Measurements from ENCODE around the gene CANT1.
A peak's percentile ranks its signal among the peaks of the same experiment; 100 is the strongest.
"Not testable (repeated sequence)": the region's sequence is repeated elsewhere in the genome, so short reads cannot be mapped to it uniquely, and the experiment has no call there.

CANT1 gene

DNA sequence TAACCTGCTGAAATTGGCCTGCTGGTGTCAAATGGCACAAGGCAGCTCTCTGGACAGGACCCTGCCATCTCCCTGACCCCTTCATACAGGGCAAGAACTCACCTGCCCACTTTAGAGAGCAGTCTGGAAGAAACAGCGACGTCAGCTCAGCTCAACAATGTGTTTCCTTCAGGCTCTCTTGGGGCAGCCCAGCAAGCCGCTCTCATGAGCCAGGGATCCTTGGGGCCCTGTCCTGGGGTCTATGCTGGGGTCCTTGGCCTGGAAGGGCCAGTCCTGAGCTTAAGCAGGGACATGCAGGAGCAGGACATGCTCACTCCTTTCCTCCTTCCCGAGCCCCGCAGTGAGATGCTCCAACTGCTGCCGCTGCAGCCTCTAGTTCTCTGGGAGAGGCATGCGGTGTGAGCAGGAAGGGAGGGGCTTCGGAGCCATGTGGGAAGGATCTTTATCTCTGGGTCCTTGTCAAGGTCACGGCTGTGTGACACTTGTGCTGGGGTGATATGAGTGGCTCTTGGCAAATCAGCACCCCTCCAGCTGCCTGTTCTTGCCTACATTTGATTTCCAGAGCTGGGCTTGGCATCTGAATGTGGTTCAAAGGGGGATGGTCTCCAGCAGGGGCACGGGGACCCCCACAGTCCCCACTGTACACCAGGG, 17.8 kb upstream of the CANT1 start:
- DNase-seq, result no peak

DNA sequence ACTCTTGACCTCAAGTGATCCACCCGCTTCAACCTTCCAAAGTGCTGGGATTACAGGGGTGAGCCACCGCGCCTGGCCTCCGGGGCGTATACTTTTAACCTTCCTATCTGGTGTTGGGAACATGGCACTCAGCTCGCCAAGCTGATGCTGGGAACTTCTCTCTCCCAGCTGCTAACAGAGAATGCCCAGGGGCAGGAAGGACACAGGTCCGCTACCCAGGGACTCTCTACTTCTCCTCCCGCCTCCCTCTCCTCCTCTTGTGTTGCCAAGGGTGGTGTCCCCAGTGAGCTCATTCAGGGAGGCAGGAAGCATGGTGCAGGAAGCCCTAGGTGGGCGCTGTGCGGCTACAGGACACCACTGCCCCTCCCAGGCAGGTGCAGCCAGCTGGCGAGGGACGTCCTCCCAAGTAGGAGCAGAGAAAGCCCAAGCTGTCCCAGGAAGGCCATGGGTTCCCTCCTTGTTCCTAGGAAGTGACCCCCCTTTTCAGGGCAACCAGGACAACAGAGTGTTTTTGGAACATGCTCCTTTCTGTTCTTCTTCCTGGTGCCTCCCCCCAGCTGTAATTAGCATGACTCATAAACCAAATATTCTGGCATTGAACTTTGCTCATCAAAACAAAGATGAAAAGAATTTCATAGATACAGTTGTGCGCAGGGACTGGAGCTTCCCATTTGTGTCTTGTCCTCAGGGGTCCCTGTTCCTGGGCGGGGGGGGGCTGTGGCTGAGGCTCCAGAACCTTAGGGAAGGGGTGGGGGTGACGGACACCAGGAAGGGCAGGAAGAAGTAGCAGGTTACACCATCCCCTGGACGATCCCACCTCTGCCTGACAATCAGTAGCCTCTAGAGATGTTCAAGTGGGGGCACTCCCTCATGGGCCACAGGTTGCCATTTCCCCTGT, 17.1 kb upstream of the CANT1 start:
- DNase-seq, result no peak

DNA sequence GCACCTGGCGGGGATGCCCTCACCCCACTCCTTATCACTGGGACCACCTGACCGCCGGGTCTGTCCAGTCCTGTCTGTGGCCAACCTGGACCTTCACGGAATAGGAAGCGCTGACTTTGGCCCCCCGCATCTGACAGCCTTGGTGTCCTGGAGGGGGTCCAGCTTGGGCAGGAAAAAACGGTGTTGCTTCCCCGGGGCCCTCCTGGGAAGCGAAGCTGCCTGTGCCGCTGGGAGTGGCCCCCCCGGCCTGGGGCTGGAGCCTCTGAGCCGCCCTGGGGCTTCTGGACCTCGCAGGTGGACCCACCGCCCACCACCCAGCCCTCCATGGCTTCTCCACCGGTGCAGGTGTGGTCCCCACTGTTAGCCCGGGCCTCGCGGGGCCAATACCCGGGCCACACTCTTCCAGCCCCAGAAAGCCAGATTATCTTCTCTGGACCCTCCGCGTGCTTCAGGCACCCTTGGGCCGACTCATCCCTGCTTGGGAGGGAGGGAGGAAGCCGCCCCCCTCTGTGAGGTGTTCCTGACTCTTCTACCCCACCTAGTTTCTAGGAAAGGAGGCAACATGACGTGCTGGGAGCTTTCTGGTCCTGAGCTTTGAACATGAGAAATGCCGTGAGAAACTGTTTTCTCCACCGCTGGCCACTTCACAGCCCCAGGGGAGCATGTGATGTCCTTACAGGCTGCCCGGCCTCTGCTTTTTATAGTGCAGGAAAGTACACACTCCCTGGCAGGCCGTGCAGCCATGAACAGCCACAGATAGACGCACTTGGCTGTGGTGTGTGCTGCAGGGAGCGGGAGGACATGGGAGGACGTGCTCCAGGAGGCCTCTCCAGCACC, 15.6 kb upstream of the CANT1 start:
- no peak for DNase-seq

DNA sequence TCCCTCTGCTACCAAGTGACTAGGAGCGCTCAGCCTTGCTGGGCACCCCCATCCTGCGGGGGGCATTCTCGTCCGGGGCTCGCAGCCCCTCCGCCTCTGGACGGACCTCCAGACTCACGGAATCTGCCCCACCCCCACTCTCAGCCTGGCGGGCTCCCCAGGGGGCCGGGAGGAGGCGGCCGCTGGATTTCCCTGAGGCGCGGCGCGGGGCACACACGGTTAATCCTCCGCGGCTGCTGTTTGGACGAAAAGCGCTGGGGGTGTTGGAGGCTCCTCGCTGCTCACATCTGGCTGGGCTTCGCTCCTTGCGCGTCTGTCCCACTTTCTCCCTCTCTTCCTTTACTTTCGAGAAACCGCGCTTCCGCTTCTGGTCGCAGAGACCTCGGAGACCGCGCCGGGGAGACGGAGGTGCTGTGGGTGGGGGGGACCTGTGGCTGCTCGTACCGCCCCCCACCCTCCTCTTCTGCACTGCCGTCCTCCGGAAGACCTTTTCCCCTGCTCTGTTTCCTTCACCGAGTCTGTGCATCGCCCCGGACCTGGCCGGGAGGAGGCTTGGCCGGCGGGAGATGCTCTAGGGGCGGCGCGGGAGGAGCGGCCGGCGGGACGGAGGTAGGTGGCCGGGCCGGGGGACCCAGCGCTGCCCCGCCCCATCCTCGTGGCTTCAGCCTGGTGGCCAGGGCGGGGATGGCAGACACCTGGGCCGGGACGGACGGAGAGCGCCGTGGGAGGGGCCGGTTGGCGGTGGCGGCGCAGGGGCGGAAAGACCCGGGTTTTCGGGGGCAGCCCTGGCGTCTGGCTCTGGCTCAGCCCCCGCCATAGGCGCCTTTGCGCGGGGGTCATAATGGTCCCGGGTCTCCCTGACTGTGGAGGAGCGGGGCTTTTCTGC, 14.6 kb upstream of the CANT1 start, which contains the start of gene C1QTNF1:
C1QTNF1 (plus strand) TSS at position 284 of the 886 bp plus-strand sequence. CDS start 19,800 bp downstream, outside the sequence.
- no peak for DNase-seq

DNA sequence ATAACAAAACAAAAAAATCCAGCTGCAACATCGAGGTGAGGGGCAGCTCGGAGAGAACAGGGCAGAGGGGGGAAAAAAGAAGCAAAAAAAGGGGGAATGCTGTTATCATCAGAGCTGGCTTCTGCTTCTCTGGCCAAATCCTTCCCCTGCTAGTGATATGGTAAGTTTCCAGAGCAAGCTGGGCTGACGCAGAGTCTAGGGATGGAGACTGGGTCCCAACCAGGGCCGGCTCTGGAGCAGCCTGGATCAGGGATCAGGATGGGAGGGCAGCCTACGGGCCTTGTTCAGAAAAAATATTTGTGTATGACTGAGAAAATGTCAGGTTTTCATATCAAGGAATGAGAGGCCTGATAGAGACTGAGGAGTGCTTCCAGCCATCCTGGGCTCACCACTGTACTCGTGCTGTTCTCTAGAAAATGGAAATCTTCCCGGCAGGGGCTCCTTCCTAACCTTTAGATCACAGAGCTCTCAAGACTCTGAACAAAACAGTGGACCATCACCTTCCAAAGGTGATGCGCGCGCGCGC, 13.7 kb upstream of the CANT1 start:
- no peak for DNase-seq

- DNase-seq, result no peak
Measured at GRCh38 chr17:79022507-79022991, 13.0 kb upstream of the CANT1 start.

GRCh38 chr17:79021929-79022328, 12.4 kb upstream of the CANT1 start:
- not testable (repeated sequence) for DNase-seq

DNA sequence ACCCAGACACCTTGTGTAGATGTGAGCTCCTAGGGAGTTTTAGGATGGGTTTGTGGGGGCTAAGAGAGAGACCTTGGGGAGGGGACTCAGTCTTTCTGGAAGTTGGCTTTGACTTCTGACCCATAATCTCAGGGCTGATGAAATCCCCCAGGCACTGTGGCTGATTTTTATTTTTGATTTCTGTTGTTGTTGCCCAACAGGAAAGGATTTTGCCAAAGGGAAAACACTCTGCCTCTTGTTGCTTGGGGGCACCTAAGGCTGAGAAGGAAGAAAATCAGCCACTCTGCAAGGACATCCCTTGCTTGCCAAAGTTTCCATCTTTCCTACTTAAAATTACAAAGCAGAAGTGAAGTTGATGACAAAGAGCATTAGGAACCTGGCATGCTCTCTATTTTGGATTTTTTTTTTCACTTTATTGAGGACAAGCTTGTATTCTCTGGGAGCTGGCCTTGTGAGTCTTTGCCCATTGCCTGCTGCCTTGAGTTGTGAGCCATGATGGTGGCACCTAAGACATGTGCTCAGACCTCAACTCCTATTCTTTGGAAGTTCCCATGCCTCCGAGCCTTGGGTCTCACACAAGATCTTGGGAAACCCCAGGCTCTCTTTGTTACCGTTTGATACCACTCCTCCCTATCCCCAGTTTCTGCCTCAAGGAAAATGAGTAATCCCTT, 11.2 kb upstream of the CANT1 start:
- DNase-seq, result no peak

DNA sequence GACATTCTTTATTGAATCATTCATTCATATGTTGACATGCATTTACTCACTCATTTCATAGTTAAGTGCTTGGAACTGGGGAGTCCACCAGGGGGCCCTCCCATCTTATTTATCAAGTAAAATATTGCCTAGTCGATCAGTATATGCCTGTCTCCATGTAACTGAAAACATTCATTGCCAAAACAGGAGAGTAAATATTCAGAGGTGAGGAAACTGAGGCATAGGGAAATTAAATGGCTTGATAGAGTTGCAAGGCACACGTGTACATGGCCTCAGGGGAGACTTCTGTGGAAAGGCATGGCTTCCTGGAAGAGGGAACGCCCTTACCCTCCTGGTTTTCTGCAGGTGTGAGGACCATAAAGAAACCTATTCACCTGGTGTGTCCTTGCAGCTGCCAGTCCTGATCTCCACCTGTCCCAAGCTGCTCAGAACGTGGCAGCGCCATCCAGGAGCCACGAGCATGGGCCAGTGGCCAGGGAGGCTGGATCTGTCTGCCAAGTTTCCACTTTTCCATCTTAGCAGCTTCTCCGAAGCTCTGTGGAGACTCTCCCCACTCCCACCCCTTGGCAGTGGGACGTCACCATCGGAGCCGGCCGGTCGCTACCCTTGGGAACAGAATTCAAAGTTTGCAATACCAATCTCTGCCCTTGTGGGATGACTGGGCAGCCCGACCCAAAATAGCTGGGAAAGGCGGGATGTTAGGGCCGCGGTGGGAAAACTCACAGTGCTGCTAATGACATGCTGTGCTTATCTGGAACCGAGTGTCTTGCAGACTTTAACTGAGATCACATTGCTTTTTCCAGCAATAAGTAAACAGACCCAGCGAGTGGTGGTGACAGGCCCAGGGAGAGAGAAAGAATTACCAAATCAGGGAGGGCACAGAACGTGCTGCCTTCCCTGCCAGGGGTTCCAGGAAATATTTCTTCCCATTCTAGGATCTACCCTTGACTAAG, 10.3 kb upstream of the CANT1 start:
- peak; percentile 39 for DNase-seq

GRCh38 chr17:79019261-79019631, 9.7 kb upstream of the CANT1 start:
- no peak for DNase-seq

DNA sequence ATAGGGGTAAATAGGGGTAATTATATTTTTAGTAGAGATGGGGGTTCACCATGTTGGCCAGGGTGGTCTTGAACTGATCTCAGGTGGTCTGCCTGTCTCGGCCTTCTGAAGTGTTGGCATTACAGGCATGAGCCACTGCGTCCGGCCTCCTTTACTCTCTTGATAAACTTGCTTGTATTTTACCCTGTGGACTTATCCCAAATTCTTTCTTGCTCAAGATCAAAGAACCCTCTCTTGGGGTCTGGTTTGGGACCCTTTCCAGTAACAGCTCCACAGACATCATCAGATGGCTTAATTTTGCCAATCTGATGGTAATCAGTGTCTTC, 8.8 kb upstream of the CANT1 start:
- no peak for DNase-seq

DNA sequence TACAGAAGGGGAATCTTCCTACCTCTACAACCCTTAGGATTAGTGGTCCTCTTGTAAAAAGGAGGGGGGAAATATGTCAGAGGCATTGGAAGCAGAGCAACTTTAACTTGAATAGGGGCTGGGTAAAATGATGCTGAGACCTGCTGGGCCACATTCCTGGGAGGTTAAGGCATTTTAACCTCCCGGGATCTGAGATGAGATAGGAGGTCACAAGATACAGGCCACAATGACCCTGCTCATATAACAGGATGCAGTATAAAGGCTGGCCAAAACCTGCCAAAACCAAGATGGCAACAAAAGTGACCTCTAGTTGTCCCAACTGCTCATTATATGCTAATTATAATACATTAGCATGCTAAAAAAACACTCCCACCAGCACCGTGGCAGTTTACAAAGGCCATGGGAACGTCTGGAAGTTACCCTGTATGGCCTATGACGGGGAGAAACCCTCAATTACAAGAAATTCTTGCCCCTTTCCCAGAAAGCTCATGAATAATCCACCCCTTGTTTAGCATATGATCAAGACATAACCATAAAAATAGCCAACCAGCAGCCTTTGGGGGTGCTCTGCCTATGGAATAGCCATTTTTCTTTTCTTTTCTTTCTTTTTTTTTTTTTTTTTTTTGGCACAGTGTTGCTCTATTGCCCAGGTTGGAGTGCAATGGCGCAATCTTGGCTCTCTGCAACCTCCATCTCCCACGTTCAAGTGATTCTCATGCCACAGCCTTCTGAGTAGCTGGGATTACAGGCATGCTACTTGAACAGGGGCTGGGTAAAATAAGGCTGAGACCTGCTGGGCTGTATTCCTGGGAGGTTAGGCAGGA, 8.2 kb upstream of the CANT1 start:
- no peak for DNase-seq

DNA sequence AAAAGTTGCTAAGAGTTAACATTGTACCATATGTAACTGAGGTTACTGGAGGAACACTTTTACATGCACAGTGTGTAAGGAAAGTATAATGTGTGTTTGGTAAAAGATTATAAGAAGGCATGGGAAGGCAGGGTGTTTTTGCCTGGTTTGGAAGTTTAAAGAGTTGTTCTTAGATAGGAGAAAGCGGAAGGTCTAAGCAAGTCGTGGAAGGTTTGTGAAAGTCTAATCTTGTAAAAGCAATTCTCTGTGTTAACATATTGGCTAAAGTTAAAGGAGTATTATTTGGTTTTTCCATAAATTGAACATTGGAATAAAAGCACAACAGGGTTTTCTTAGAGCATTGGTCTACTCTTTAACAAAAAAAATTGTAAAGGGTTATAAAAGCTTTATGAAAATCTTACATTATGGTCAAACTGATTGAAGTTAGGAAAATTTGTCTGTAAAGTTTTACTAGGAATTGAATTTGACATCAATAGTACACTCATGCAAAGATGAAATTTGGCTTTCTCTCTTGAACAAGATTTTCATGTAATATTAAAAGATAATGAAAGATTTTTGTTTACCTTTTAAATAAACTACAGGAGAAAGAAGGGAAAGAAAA, 4.7 kb upstream of the CANT1 start:
- DNase-seq, result no peak

GRCh38 chr17:79012563-79013134, 3.1 kb upstream of the CANT1 start:
- no peak for DNase-seq

DNA sequence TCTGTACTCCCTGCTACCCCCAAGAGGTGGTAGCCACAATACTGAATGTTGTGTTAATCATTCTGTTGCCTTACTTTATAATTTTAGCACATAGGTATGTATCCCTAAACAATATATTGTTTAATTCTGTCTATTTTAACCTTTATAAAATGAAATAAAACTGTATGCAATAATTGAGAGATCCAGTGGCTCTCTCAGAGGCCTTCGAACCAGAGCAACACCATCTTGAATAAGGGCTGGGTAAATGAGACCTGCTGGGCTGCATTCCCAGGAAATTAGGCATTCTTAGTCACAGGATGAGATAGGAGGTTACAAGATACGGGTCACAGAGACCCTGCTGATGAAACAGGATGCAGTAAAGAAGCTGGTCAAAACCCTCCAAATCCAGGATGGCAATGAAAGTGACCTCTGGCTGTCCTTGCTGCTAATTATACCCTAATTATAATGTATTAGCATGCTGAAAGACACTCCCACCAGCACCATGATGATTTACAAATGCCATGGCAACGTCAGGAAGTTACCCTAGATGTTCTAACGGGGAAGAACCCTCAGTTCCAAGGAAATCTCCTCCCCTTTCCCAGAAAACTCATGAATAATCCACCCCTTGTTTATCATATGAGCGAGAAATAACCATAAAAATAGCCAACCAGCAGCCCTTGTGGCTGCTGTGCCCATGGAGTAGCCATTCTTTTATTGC, 2.0 kb upstream of the CANT1 start:
- no peak for DNase-seq

DNA sequence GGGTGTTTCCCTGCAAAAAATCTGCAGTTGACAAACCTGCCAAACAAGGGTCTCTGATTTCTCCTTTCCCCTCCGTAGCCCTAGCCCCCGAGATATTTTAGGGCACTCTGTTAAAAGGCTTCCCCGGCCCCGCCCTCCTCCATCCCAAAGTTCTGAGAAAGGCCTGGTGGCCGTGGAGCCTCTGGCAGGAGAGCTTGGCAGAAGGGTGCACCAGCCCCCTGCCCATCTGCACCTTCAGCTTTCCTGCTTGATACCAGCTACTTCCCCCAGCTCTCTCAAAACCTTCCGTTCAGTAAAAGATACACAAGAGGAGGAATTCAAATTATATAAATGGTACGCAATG, 711 bp upstream of the CANT1 start:
- no peak for DNase-seq

DNA sequence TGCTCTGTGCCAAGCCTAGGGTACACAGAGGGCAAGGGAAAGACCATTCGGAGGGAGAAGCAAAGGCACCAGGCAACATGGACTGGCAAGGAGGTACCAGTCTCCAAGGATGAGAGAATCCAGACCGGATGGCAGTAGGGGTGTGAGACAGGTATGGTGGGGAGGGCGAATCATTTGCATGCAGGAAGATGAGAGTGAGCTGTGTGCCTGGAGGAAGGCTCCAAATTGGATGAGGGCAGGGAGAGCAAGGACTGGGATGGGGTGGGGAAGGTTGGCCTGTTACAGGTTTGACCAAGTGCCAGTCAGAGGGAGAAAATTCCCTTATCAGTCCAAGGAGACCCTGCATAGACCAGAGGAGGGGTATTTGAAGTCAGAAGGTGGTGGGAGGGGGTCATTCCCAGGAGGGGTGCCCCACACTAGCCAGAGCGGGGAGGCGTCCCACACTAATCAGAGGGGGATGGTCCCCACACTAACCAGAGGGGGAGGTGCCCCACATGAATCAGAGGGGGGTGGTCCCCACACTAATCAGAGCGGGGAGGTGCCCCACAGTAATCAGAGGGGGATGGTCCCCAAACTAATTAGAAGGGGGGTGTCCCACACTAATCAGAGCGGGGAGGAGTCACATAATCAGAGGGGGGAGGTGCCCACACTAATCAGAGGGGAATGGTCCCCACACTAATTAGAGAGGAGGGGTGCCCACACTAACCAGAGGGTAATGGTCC, 737 bp downstream of the CANT1 start:
- DNase-seq, result no peak

Data from CD4-positive, alpha-beta T cell treated with Interferon gamma for 1 hour (primary cell).